MCF 10A (cell line): Measurements from ENCODE around the gene CCDC85A. TPM values are rescaled to one million over a fixed set of nuclear protein-coding genes. Genes with fewer than 3 reads are reported as not detected.

Source experiments
- BruUV-seq: library from RNA; stranded (reverse); fragments of 400-500 nt; replicated peaks from 2 replicates; lab custom pipeline; 2021; lab: Mats Ljungman, UMichigan
- CTCF ChIA-PET: fragments of 300-600 bp; sonication (Branson Sonifier 250); formaldehyde crosslinking; extraction: SDS; loops from one replicate; lab custom pipeline; 2021; ENCODE audit warnings: antibody characterized with exemption, inconsistent platforms; lab: Yijun Ruan, JAX
- POLR2A ChIA-PET: fragments of 300-600, 350-650 bp; sonication (Branson Sonifier 250); formaldehyde crosslinking; extraction: SDS; loops from one replicate; lab custom pipeline; 2020; ENCODE audit warnings: antibody characterized with exemption, inconsistent platforms; lab: Yijun Ruan, JAX
- DNase-seq: peaks from one replicate; pipeline ENCODE4 v3.0.0-alpha.2; 2018; ENCODE audit not compliant: unreplicated experiment
- H3K27ac Mint-ChIP-seq: one replicate; pipeline ENCODE4 v1.8.0; 2022; ENCODE audit warnings: mild to moderate bottlenecking, low read depth, mixed read lengths; ENCODE audit not compliant: unreplicated experiment
- H3K27me3 Mint-ChIP-seq: one replicate; pipeline ENCODE4 v1.8.0; 2022; ENCODE audit warnings: mixed read lengths; ENCODE audit not compliant: insufficient read depth, unreplicated experiment
- H3K36me3 Mint-ChIP-seq: one replicate; pipeline ENCODE4 v1.8.0; 2022; ENCODE audit warnings: mild to moderate bottlenecking, moderate library complexity, mixed read lengths; ENCODE audit not compliant: insufficient read depth, unreplicated experiment
- H3K4me1 Mint-ChIP-seq: one replicate; pipeline ENCODE4 v1.8.0; 2022; ENCODE audit warnings: mixed read lengths; ENCODE audit not compliant: insufficient read depth, unreplicated experiment
- H3K4me3 Mint-ChIP-seq: one replicate; pipeline ENCODE4 v1.8.0; 2022; ENCODE audit warnings: mild to moderate bottlenecking, moderate library complexity, mixed read lengths; ENCODE audit not compliant: unreplicated experiment
- H3K9me3 Mint-ChIP-seq: one replicate; pipeline ENCODE4 v1.8.0; 2022; ENCODE audit warnings: mixed read lengths; ENCODE audit not compliant: unreplicated experiment
- intact Hi-C: fragments of 100-400 bp; cut with micrococcal nuclease; formaldehyde crosslinking; loops from 2 replicates; pipeline ENCODE4 v1.14.1; 2022
- total RNA-seq: library from RNA; stranded (reverse); gene quantifications from 2 replicates; pipeline ENCODE4 v1.2.3, GENCODE V29; 2022
- TF ChIP-seq, protein P1 (sequence below): fragments of 200-600 bp; IDR thresholded peaks from one replicate; pipeline ENCODE4 v1.8.0; 2022; ENCODE audit warnings: antibody characterized with exemption, mild to moderate bottlenecking; ENCODE audit not compliant: unreplicated experiment

CCDC85A gene
- total RNA-seq, 1 experiment from 2014 or later, result 0.16 TPM

DNA sequence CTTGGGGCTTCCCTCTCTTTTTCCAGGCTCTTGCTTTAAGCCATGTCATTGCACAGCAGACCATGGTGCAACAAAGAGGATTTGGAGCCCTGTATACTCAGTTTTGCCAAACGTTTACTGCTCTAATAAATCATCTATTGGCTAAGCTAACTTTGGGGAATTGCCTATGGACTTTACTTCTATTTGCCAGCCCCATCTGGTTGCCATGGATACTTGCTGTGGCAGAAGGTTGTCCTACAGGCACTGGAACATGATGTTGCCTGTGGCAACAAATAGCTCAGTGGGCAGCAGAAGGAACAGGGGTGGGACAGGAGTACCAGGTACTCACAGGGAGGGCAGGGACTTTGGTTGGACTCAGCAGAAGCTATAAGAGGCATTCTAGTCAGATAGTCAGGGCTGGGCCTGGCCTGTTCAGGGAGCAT lies 129.7 kb downstream of the CCDC85A start:
- intact Hi-C loops, result no loop called here
- ChIA-PET CTCF (interaction anchor here (1.2 kb wide), 1 partner anchor 125 kb away, joined by 3 read pairs; no protein-coding TSS in a partner anchor), POLR2A (no interaction called here)
- H3K27me3 Mint-ChIP-seq, result no peaks in the 10 kb centered on the region
- no peak for DNase-seq
- no peak overlapping the region for H3K4me3 Mint-ChIP-seq
- H3K9me3 Mint-ChIP-seq, result no peaks in the 10 kb centered on the region
- H3K36me3 Mint-ChIP-seq, result no peaks in the 10 kb centered on the region
- TF ChIP-seq, protein P1, sequence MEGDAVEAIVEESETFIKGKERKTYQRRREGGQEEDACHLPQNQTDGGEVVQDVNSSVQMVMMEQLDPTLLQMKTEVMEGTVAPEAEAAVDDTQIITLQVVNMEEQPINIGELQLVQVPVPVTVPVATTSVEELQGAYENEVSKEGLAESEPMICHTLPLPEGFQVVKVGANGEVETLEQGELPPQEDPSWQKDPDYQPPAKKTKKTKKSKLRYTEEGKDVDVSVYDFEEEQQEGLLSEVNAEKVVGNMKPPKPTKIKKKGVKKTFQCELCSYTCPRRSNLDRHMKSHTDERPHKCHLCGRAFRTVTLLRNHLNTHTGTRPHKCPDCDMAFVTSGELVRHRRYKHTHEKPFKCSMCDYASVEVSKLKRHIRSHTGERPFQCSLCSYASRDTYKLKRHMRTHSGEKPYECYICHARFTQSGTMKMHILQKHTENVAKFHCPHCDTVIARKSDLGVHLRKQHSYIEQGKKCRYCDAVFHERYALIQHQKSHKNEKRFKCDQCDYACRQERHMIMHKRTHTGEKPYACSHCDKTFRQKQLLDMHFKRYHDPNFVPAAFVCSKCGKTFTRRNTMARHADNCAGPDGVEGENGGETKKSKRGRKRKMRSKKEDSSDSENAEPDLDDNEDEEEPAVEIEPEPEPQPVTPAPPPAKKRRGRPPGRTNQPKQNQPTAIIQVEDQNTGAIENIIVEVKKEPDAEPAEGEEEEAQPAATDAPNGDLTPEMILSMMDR, result no peak
- no peak overlapping the region for H3K27ac Mint-ChIP-seq
- no peaks in the 10 kb centered on the region for H3K4me1 Mint-ChIP-seq
- no TSS peak for BruUV-seq

DNA sequence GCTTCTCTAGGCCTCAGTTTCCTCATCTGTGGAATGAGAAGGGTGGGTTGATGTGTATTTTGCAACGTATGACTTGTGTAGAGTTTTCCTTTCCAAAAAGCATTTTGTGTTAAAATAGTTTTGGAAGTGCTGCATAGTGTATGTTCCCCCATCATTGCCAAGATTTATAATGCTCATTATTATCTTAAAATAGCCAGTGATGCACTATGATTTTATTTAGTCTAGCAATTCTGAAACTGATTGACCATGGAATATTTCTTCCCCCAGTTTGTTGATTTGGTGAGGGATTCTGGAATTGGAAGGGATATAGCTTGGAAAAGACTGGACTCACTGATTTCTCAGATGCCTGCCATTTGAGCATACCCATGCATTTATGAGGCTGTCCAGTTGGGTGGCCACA lies 130.6 kb downstream of the CCDC85A start:
- POLR2A ChIA-PET, result no interaction called here

DNA sequence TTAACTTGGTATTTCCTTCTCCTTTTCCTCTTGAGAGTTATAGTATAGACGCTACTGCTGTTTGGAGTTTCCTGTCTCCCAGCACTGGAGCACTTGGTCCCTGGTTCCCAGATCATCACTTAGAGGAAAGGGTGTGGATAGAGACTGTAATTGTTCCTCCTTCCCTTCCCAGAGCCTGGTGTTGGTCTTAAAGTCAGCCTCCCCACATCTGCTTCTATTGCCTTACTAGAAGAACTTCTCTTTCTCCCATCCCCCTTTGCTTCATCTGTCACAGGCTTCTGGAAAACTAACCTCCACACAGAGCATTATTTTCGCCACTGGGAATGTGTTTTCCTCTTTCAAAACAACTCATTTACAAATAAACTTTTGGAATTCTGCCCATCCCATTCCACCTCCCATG lies 131.0 kb downstream of the CCDC85A start:
- ChIA-PET POLR2A (no interaction called here), CTCF (interaction anchor here (1.2 kb wide), 1 partner anchor 126 kb away, joined by 3 read pairs; no protein-coding TSS in a partner anchor)
- no peak for DNase-seq
- no peak overlapping the region for H3K4me3 Mint-ChIP-seq
- no peaks in the 10 kb centered on the region for H3K4me1 Mint-ChIP-seq
- TF ChIP-seq, protein P1, result no peak
- no peaks in the 10 kb centered on the region for H3K9me3 Mint-ChIP-seq
- no TSS peak for BruUV-seq
- no peaks in the 10 kb centered on the region for H3K27me3 Mint-ChIP-seq
- intact Hi-C loops, result no loop called here
- H3K36me3 Mint-ChIP-seq, result no peaks in the 10 kb centered on the region
- H3K27ac Mint-ChIP-seq, result no peak overlapping the region

More for the DNA sequence above, 130.6 kb downstream of the CCDC85A start:
- DNase-seq, result no peak
- no TSS peak for BruUV-seq
- no peaks in the 10 kb centered on the region for H3K36me3 Mint-ChIP-seq
- H3K4me1 Mint-ChIP-seq, result no peaks in the 10 kb centered on the region
- no peaks in the 10 kb centered on the region for H3K27me3 Mint-ChIP-seq
- TF ChIP-seq, protein P1, result no peak
- no peak overlapping the region for H3K4me3 Mint-ChIP-seq
- intact Hi-C loops, result no loop called here
- H3K9me3 Mint-ChIP-seq, result no peaks in the 10 kb centered on the region
- CTCF ChIA-PET, result interaction anchor here (1.2 kb wide), 1 partner anchor 126 kb away, joined by 3 read pairs; no protein-coding TSS in a partner anchor
- no peak overlapping the region for H3K27ac Mint-ChIP-seq

DNA sequence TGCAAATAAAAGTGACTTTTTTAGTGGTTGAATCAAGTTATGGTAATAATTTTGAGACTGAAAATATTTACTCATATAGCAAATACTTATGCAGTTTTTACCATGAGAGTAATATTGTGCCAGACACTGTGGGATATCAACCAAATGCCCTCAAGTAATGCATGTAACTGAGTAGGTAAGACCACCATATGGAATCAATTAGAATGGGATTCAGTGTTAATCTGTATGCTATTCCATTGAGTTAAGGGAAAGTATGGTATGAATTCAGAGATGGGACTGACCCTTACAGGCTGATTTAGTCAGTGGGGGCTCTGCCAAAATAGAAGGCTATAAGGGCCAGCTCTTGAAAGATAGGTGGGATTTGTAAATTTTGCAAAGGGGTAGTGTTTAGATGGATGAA lies 131.6 kb downstream of the CCDC85A start:
- H3K27ac Mint-ChIP-seq, result no peak overlapping the region
- BruUV-seq, result no TSS peak

More for the DNA sequence above, 131.6 kb downstream of the CCDC85A start:
- TF ChIP-seq, protein P1, result no peak
- intact Hi-C loops, result no loop called here
- POLR2A ChIA-PET, result no interaction called here
- DNase-seq, result no peak
- Mint-ChIP-seq H3K9me3 (no peaks in the 10 kb centered on the region), H3K4me3 (no peak overlapping the region), H3K36me3 (no peaks in the 10 kb centered on the region), H3K27me3 (no peaks in the 10 kb centered on the region), H3K4me1 (no peaks in the 10 kb centered on the region)
- CTCF ChIA-PET, result interaction anchor here (0.6 kb wide), 1 partner anchor 97 kb away, joined by 3 read pairs; no protein-coding TSS in a partner anchor
